ENCODE results near the gene TEK. TPM values are rescaled to one million over a fixed set of nuclear protein-coding genes. Genes with fewer than 3 reads are reported as not detected.

The TEK gene
- total and polyA plus RNA-seq, 9 of the 15 experiments (the other 6 are each of a cell fraction or from before 2014, with no cell fraction given): 0.03 to 0.13 (median 0.06) TPM

DNA sequence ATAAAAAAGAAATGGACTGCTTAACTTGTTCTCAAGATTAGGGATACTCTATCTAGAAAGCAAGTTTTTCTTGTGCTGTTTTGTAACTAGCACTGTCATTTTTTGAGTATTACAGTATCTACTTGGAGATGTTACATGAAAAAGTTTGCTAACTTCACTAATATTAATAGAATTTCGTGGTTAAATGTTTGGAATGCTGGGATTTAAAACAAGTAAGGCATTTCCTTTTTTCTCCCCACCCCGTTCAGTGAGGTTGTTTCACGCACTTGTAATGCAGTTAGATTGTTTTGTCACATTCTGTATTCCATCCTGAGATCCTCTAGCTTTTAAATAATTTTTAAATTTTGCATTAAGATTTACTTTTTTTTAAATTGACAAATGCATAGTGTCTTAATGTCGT lies 20.0 kb upstream of the TEK start (continued):
- TF ChIP-seq, protein P1, sequence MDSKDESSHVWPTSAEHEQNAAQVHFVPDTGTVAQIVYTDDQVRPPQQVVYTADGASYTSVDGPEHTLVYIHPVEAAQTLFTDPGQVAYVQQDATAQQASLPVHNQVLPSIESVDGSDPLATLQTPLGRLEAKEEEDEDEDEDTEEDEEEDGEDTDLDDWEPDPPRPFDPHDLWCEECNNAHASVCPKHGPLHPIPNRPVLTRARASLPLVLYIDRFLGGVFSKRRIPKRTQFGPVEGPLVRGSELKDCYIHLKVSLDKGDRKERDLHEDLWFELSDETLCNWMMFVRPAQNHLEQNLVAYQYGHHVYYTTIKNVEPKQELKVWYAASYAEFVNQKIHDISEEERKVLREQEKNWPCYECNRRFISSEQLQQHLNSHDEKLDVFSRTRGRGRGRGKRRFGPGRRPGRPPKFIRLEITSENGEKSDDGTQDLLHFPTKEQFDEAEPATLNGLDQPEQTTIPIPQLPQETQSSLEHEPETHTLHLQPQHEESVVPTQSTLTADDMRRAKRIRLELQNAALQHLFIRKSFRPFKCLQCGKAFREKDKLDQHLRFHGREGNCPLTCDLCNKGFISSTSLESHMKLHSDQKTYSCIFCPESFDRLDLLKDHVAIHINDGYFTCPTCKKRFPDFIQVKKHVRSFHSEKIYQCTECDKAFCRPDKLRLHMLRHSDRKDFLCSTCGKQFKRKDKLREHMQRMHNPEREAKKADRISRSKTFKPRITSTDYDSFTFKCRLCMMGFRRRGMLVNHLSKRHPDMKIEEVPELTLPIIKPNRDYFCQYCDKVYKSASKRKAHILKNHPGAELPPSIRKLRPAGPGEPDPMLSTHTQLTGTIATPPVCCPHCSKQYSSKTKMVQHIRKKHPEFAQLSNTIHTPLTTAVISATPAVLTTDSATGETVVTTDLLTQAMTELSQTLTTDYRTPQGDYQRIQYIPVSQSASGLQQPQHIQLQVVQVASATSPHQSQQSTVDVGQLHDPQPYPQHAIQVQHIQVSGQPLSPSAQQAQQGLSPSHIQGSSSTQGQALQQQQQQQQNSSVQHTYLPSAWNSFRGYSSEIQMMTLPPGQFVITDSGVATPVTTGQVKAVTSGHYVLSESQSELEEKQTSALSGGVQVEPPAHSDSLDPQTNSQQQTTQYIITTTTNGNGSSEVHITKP (IDR thresholded peaks at IDR 0.05; ENCODE audit: partially characterized antibody): no peak
- TF ChIP-seq, protein P2, sequence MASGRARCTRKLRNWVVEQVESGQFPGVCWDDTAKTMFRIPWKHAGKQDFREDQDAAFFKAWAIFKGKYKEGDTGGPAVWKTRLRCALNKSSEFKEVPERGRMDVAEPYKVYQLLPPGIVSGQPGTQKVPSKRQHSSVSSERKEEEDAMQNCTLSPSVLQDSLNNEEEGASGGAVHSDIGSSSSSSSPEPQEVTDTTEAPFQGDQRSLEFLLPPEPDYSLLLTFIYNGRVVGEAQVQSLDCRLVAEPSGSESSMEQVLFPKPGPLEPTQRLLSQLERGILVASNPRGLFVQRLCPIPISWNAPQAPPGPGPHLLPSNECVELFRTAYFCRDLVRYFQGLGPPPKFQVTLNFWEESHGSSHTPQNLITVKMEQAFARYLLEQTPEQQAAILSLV (tag; IDR thresholded peaks at IDR 0.05): no peak
- TF ChIP-seq NRF1 (conservative IDR thresholded peaks at IDR 0.05 in 1 of 2, IDR thresholded peaks at IDR 0.05 in 1 of 2) (no peak), CEBPG (CRISPR knock-in tag; IDR thresholded peaks at IDR 0.05) (no peak), CEBPG (tag; conservative IDR thresholded peaks at IDR 0.05 in 1 of 2, IDR thresholded peaks at IDR 0.05 in 1 of 2) (no peak), ZNF212 (CRISPR knock-in tag; IDR thresholded peaks at IDR 0.05) (no peak)

DNA sequence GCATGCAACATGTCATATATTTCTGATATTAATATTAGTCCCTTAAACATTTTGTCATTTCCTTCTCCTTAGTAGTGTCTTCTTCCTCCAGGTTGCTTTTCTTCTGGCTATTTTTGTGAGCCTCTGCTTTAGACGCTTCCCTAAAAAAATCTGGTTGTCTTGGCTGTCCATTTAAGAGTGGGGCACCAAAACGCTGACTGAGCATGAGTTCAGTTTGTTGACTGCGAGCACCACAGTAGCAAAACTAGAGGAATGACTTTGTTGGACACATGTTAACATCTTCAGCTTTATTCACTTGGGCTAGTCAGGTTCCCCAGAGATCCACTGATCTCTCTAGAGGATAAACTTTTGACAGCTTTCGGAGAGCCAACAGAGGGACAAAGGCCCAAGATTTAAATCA lies 19.3 kb upstream of the TEK start:
- no peaks in the 10 kb centered on the region; a peak in 1 of 5 replicates for H3K4me1 ChIP-seq (replicated peaks in 1 of 2; ENCODE audit: control insufficient read depth in 2 of 2, insufficient read depth in 2 of 2, low read length in 2 of 2)
- ChIA-PET CTCF (ENCODE audit: low intra/inter-chr PET ratio) (no interaction called here), POLR2A (no interaction called here)
- H3K9me3 ChIP-seq (replicated peaks; ENCODE audit: control insufficient read depth, insufficient read depth, low read depth, low read length): no peaks in the 10 kb centered on the region
- no TSS peak for BruUV-seq (replicated peaks)
- no peaks in the 10 kb centered on the region for H3K27me3 ChIP-seq (ENCODE audit: control insufficient read depth in 2 of 2, insufficient read depth in 2 of 2, low read length in 2 of 2)
- DNase-seq (ENCODE audit: extremely low read depth in 1 of 4, low spot score in 3 of 4): no peak
- H3K27ac ChIP-seq (ENCODE audit: extremely low read depth, low read depth, low read length): no peak overlapping the region
- H2AFZ ChIP-seq (ENCODE audit: low read depth, low read length): no peak overlapping the region
- no peak for ATAC-seq
- intact Hi-C loops (cut with micrococcal nuclease): no loop called here
- H3K36me3 ChIP-seq (ENCODE audit: control insufficient read depth, insufficient read depth, low read length): no peaks in the 10 kb centered on the region
- H4K20me1 ChIP-seq (replicated peaks; ENCODE audit: control insufficient read depth, insufficient read depth, low read length): no peaks in the 10 kb centered on the region
- H3K4me3 ChIP-seq: no peak overlapping the region
- H3K9me1 ChIP-seq (ENCODE audit: control insufficient read depth, insufficient read depth, low read length): no peaks in the 10 kb centered on the region
- H3K79me2 ChIP-seq (ENCODE audit: control insufficient read depth, insufficient read depth, low read length): no peaks in the 10 kb centered on the region
- H3K4me2 ChIP-seq (ENCODE audit: insufficient read depth, low read length): no peak overlapping the region
- no peak overlapping the region for H3K9ac ChIP-seq (ENCODE audit: insufficient read depth in 1 of 2, low read depth in 2 of 2, low read length in 2 of 2)
- in situ Hi-C loops (cut with MboI): no loop called here
- WGBS (ENCODE audit: insufficient coverage, low coverage, missing lambda C conversion rate): 0% methylated on average over 2 of the region's 4 CpGs
- FAIRE-seq: no peak
- TF ChIP-seq ASH1L (IDR thresholded peaks at IDR 0.05; ENCODE audit: borderline replicate concordance, low read depth, partially characterized antibody) (no peak), KDM2B (CRISPR knock-in tag; IDR thresholded peaks at IDR 0.05) (no peak), POLR2H (tag; IDR thresholded peaks at IDR 0.05; ENCODE audit: low read depth) (no peak), ZFP30 (CRISPR knock-in tag; IDR thresholded peaks at IDR 0.05; ENCODE audit: borderline replicate concordance) (no peak), KHSRP (IDR thresholded peaks at IDR 0.05) (no peak), FOXK1 (CRISPR knock-in tag; IDR thresholded peaks at IDR 0.05; ENCODE audit: borderline replicate concordance) (no peak), ZSCAN32 (CRISPR knock-in tag; IDR thresholded peaks at IDR 0.05) (no peak), ZNF354B (CRISPR knock-in tag; IDR thresholded peaks at IDR 0.05) (no peak), NONO (IDR thresholded peaks at IDR 0.05; ENCODE audit: low read depth in 2 of 2, low read length in 1 of 2) (no peak)
- TF ChIP-seq, protein P3, sequence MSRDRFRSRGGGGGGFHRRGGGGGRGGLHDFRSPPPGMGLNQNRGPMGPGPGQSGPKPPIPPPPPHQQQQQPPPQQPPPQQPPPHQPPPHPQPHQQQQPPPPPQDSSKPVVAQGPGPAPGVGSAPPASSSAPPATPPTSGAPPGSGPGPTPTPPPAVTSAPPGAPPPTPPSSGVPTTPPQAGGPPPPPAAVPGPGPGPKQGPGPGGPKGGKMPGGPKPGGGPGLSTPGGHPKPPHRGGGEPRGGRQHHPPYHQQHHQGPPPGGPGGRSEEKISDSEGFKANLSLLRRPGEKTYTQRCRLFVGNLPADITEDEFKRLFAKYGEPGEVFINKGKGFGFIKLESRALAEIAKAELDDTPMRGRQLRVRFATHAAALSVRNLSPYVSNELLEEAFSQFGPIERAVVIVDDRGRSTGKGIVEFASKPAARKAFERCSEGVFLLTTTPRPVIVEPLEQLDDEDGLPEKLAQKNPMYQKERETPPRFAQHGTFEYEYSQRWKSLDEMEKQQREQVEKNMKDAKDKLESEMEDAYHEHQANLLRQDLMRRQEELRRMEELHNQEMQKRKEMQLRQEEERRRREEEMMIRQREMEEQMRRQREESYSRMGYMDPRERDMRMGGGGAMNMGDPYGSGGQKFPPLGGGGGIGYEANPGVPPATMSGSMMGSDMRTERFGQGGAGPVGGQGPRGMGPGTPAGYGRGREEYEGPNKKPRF (IDR thresholded peaks at IDR 0.05; ENCODE audit: low read depth, low read length): no peak
